GM12875 (cell line): Measurements from ENCODE around the gene THRB.
"Not testable (repeated sequence)": the region's sequence is repeated elsewhere in the genome, so short reads cannot be mapped to it uniquely, and the experiment has no call there.

Source experiments
- H3K4me3 ChIP-seq: one replicate; pipeline ENCODE4 v1.5.1; 2011; ENCODE audit warnings: low read depth, low read length, control low read depth
- CTCF ChIP-seq: IDR thresholded peaks from 2 replicates; pipeline ENCODE4 v1.5.1; 2011; ENCODE audit warnings: low read depth, mild to moderate bottlenecking, control low read depth, inconsistent platforms, low read length, moderate library complexity, borderline replicate concordance; ENCODE audit not compliant: insufficient read depth

The THRB gene

GRCh38 chr3:24406900-24407299 is 87.8 kb downstream of the THRB start:
- TF ChIP-seq CTCF = no peak
- no peak overlapping the region for H3K4me3 ChIP-seq

- no peak for TF ChIP-seq CTCF
- no peak overlapping the region for H3K4me3 ChIP-seq
Observed at GRCh38 chr3:24405057-24405456, 89.6 kb downstream of the THRB start.

- H3K4me3 ChIP-seq = no peak overlapping the region
- no peak for TF ChIP-seq CTCF
Observed at GRCh38 chr3:24401811-24402185, 92.9 kb downstream of the THRB start.

GRCh38 chr3:24401090-24401810 is 93.4 kb downstream of the THRB start:
- TF ChIP-seq CTCF = no peak
- H3K4me3 ChIP-seq = no peak overlapping the region

- TF ChIP-seq CTCF = no peak
- H3K4me3 ChIP-seq = no peak overlapping the region
Observed at GRCh38 chr3:24400450-24400849, 94.2 kb downstream of the THRB start.

- no peak for TF ChIP-seq CTCF
- no peak overlapping the region for H3K4me3 ChIP-seq
Observed at GRCh38 chr3:24400015-24400414, 94.6 kb downstream of the THRB start.

GRCh38 chr3:24399614-24400013 is 95.0 kb downstream of the THRB start:
- H3K4me3 ChIP-seq = no peak overlapping the region
- TF ChIP-seq CTCF = no peak

GRCh38 chr3:24398712-24399111 is 95.9 kb downstream of the THRB start:
- H3K4me3 ChIP-seq = not testable (repeated sequence)
